ENCODE results near the gene HMOX2. TPM values are rescaled to one million over a fixed set of nuclear protein-coding genes. Genes with fewer than 3 reads are reported as not detected.

HMOX2 gene
- polyA plus RNA-seq, 1 donor (not counting 4 experiments of a cell fraction or from before 2014, with no cell fraction given) = 167 TPM

- Histone ChIP-seq H3K9me1 (ENCODE audit: control insufficient read depth, extremely low read depth, insufficient read depth, low read length) (no peaks in the 10 kb centered on the region), H3K4me2 (ENCODE audit: control insufficient read depth, extremely low read depth, insufficient read depth, low read depth, low read length) (no peak overlapping the region), H3K9me3 (ENCODE audit: control insufficient read depth, low read depth, low read length) (no peaks in the 10 kb centered on the region), H3K27ac (ENCODE audit: control insufficient read depth, insufficient read depth, low read length) (no peak overlapping the region), H3K79me2 (ENCODE audit: control insufficient read depth, insufficient read depth, low read length) (no peaks in the 10 kb centered on the region), H3K27me3 (ENCODE audit: control insufficient read depth, extremely low read depth, insufficient read depth, low read length) (no peaks in the 10 kb centered on the region), H3K4me3 (ENCODE audit: control insufficient read depth in 2 of 3, extremely low read depth in 1 of 3, insufficient read depth in 2 of 3, low read depth in 1 of 3, low read length in 3 of 3) (no peak overlapping the region), H3K4me1 (ENCODE audit: control insufficient read depth, extremely low read depth, insufficient read depth, low read length) (no peaks in the 10 kb centered on the region), H3K9ac (ENCODE audit: control insufficient read depth, extremely low read depth, insufficient read depth, low read length) (no peak overlapping the region), H2AFZ (ENCODE audit: control insufficient read depth, low read length) (no peak overlapping the region), H3K36me3 (ENCODE audit: control insufficient read depth in 2 of 2, extremely low read depth in 1 of 2, insufficient read depth in 2 of 2, low read length in 2 of 2) (peaks cover 51 to 59% of the 10 kb centered on the region in 2 experiments), H4K20me1 (ENCODE audit: control insufficient read depth, extremely low read depth, insufficient read depth, low read length) (peaks cover 4% of the 10 kb centered on the region)
- FAIRE-seq = no peak
- no peak for TF ChIP-seq CTCF (optimal IDR thresholded peaks at IDR 0.05 in 1 of 3, IDR thresholded peaks at IDR 0.05 in 1 of 3, conservative IDR thresholded peaks at IDR 0.05 in 1 of 3; ENCODE audit: extremely low read depth in 1 of 3, insufficient read depth in 2 of 3, low read length in 3 of 3)
- no peak for TF ChIP-seq EZH2 (IDR thresholded peaks at IDR 0.05; ENCODE audit: low read length)
- dilution Hi-C loops (cut with MboI; ENCODE audit: extremely low pct_ligation_motif_present, low sequenced_read_pairs) = no loop called here
- DNase-seq (ENCODE audit: low read depth, low spot score) = no peak
Observed at GRCh38 chr16:4450931-4451519, 25.2 kb upstream of the HMOX2 start.

DNA sequence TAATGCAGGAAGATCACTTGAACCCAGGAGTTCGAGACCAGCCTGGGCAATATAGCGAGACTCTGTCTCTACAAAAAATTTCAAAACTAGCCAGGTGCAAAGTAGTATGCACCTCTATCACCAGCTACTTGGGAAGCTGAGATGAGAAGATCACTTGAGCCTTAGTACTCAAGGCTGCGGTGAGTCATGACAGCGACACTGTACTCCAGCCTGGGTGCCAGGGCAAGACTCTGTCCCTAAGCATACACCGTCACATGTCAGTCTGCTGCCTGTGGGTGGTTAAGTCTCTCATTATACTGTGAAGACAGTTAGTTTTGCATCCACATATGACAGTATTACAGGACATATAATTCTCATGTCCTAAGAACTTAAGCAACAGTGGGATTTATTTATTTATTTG is 23.5 kb upstream of the HMOX2 start:
- TF ChIP-seq EZH2 (IDR thresholded peaks at IDR 0.05; ENCODE audit: low read length) = no peak
- no peak for TF ChIP-seq CTCF (optimal IDR thresholded peaks at IDR 0.05 in 1 of 3, IDR thresholded peaks at IDR 0.05 in 1 of 3, conservative IDR thresholded peaks at IDR 0.05 in 1 of 3; ENCODE audit: extremely low read depth in 1 of 3, insufficient read depth in 2 of 3, low read length in 3 of 3)
- H3K4me2 ChIP-seq (ENCODE audit: control insufficient read depth, extremely low read depth, insufficient read depth, low read depth, low read length) = no peak overlapping the region
- H3K36me3 ChIP-seq (ENCODE audit: control insufficient read depth in 2 of 2, extremely low read depth in 1 of 2, insufficient read depth in 2 of 2, low read length in 2 of 2) = peaks cover 54 to 59% of the 10 kb centered on the region in 2 experiments
- FAIRE-seq (no peak), DNase-seq (ENCODE audit: low read depth, low spot score) (no peak)
- no peaks in the 10 kb centered on the region for H3K79me2 ChIP-seq (ENCODE audit: control insufficient read depth, insufficient read depth, low read length)
- H4K20me1 ChIP-seq (ENCODE audit: control insufficient read depth, extremely low read depth, insufficient read depth, low read length) = peaks cover 4% of the 10 kb centered on the region
- dilution Hi-C loops (cut with MboI; ENCODE audit: extremely low pct_ligation_motif_present, low sequenced_read_pairs) = no loop called here
- no peak overlapping the region for H3K27ac ChIP-seq (ENCODE audit: control insufficient read depth, insufficient read depth, low read length)
- H3K9ac ChIP-seq (ENCODE audit: control insufficient read depth, extremely low read depth, insufficient read depth, low read length) = no peak overlapping the region
- H2AFZ ChIP-seq (ENCODE audit: control insufficient read depth, low read length) = no peak overlapping the region
- no peaks in the 10 kb centered on the region for H3K9me1 ChIP-seq (ENCODE audit: control insufficient read depth, extremely low read depth, insufficient read depth, low read length)
- H3K4me3 ChIP-seq (ENCODE audit: control insufficient read depth in 2 of 3, extremely low read depth in 1 of 3, insufficient read depth in 2 of 3, low read depth in 1 of 3, low read length in 3 of 3) = no peak overlapping the region
- H3K4me1 ChIP-seq (ENCODE audit: control insufficient read depth, extremely low read depth, insufficient read depth, low read length) = no peaks in the 10 kb centered on the region
- H3K27me3 ChIP-seq (ENCODE audit: control insufficient read depth, extremely low read depth, insufficient read depth, low read length) = no peaks in the 10 kb centered on the region
- H3K9me3 ChIP-seq (ENCODE audit: control insufficient read depth, low read depth, low read length) = no peaks in the 10 kb centered on the region
